ENCODE results near the gene SYT9. TPM values are rescaled to one million over a fixed set of nuclear protein-coding genes. Genes with fewer than 3 reads are reported as not detected.

SYT9 gene
- total and polyA plus RNA-seq, 2 donors (not counting 1 experiment from before 2014, with no cell fraction given) = not detected

DNA sequence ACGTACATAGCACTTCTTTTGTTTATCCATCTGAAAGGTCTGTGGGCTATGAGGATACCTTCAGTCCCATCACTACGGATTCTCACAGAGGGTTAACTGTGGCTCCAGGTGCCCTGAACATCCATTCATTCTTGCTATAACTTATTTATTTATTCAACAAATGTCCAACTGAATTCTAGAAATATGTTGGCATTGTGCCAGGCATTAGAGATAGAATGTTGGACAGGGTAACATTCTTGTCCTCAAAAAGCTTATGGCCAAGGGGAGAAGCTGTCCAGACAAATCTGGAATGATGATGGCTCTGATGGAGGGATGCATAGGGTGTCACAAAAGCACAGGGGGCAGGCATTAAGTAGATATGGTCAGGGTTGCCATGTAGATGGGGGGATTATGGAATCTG is 242.0 kb downstream of the SYT9 start:
- Histone ChIP-seq H3K27ac (ENCODE audit: low read length in 2 of 2) (no peak overlapping the region), H2AFZ (ENCODE audit: insufficient read depth, low read depth, low read length, poor library complexity, severe bottlenecking) (no peak overlapping the region), H3K79me2 (ENCODE audit: control insufficient read depth, insufficient read depth, low read length) (peaks cover 13% of the 10 kb centered on the region), H3K4me2 (replicated peaks; ENCODE audit: low read depth, low read length, poor library complexity, severe bottlenecking) (peak overlapping the region; percentile 10), H3K4me3 (ENCODE audit: control extremely low read depth in 1 of 5, extremely low read depth in 1 of 5, insufficient read depth in 1 of 5, low read depth in 2 of 5, low read length in 4 of 5) (no peak overlapping the region), H3K4me1 (ENCODE audit: control insufficient read depth in 2 of 2, insufficient read depth in 2 of 2, low read length in 2 of 2) (peaks cover 61 to 65% of the 10 kb centered on the region in 2 donors), H3K9ac (ENCODE audit: low read length) (no peak overlapping the region), H3K9me3 (ENCODE audit: control extremely low read depth in 1 of 3, control insufficient read depth in 2 of 3, insufficient read depth in 1 of 3, low read length in 2 of 3) (no peaks in the 10 kb centered on the region), H4K20me1 (ENCODE audit: control insufficient read depth, insufficient read depth, low read length, poor library complexity, severe bottlenecking) (no peaks in the 10 kb centered on the region), H3K36me3 (replicated peaks in 1 of 2; ENCODE audit: control extremely low read depth in 1 of 2, control insufficient read depth in 1 of 2, extremely low read depth in 1 of 2, insufficient read depth in 2 of 2, low read length in 1 of 2) (no peaks in the 10 kb centered on the region), H3K27me3 (replicated peaks in 1 of 4; ENCODE audit: control extremely low read depth in 1 of 4, control insufficient read depth in 3 of 4, insufficient read depth in 4 of 4, low read length in 3 of 4) (no peaks in the 10 kb centered on the region)
- CTCF ChIA-PET = interaction anchor here (0.8 to 1.8 kb wide), 7 partner anchors 12 to 171 kb away, joined by 3 to 8 read pairs (median 5); partner anchors contain the start of gene PPFIBP2
- no peak for ATAC-seq (ENCODE audit: low read depth)
- no peaks in the 10 kb centered on the region for H3K9me3 Mint-ChIP-seq (ENCODE audit: insufficient read depth)
- DNase-seq = no peak
- no peak overlapping the region for H3K4me3 Mint-ChIP-seq
- H3K27ac Mint-ChIP-seq = peak overlapping the region; percentile 54
- H3K27me3 Mint-ChIP-seq = no peaks in the 10 kb centered on the region
- WGBS (ENCODE audit: insufficient coverage) = 100% methylated on average over 1 of the region's 2 CpGs
- intact Hi-C loops (cut with micrococcal nuclease) = no loop called here
- TF ChIP-seq, protein P1, sequence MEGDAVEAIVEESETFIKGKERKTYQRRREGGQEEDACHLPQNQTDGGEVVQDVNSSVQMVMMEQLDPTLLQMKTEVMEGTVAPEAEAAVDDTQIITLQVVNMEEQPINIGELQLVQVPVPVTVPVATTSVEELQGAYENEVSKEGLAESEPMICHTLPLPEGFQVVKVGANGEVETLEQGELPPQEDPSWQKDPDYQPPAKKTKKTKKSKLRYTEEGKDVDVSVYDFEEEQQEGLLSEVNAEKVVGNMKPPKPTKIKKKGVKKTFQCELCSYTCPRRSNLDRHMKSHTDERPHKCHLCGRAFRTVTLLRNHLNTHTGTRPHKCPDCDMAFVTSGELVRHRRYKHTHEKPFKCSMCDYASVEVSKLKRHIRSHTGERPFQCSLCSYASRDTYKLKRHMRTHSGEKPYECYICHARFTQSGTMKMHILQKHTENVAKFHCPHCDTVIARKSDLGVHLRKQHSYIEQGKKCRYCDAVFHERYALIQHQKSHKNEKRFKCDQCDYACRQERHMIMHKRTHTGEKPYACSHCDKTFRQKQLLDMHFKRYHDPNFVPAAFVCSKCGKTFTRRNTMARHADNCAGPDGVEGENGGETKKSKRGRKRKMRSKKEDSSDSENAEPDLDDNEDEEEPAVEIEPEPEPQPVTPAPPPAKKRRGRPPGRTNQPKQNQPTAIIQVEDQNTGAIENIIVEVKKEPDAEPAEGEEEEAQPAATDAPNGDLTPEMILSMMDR (IDR thresholded peaks at IDR 0.05) = no peak
- no peak for TF ChIP-seq EZH2 (IDR thresholded peaks at IDR 0.05; ENCODE audit: borderline replicate concordance, insufficient read depth, low read depth, low read length, poor library complexity, severe bottlenecking)
- POLR2A ChIA-PET = no interaction called here
- peaks cover 61% of the 10 kb centered on the region for H3K4me1 Mint-ChIP-seq

DNA sequence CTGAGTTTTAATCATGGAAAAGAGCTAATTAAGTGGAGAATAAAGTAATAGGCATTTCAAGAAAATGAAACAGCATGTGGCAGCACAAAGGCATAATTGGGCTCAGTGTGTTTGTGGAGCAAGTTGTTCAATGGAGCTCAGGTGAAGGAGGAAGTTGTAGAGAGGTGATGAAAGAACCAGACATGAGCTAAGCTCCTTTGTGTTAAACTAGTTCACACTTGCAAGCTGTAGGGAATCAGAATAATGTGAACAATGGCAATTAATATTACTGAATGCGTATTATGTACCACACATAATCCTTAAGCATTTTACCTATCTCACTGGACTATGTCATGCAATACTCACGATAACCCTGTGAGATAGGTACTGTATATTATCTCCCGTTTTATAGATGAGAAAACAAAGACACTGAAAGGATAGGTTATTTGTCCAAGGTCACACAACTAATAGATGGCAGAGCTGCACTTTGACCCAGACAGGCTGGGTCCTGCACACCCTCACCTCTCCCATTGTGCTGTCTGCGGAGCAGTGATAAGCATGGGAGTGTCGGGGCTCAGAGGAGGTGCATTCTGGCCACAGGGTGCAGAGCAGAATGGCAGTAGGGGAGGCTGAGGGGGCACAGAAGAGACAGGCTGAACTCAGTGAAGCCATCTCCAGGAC is 242.5 kb downstream of the SYT9 start:
- no peak overlapping the region for H3K27ac ChIP-seq (ENCODE audit: low read length in 2 of 2)
- no peak overlapping the region for H3K9ac ChIP-seq (ENCODE audit: low read length)
- no peak overlapping the region for H3K4me3 Mint-ChIP-seq
- no peak for TF ChIP-seq EZH2 (IDR thresholded peaks at IDR 0.05; ENCODE audit: borderline replicate concordance, insufficient read depth, low read depth, low read length, poor library complexity, severe bottlenecking)
- TF ChIP-seq, protein P1 (IDR thresholded peaks at IDR 0.05) = no peak
- peak overlapping the region; percentile 54 for H3K27ac Mint-ChIP-seq
- no peaks in the 10 kb centered on the region for H3K9me3 ChIP-seq (ENCODE audit: control extremely low read depth in 1 of 3, control insufficient read depth in 2 of 3, insufficient read depth in 1 of 3, low read length in 2 of 3)
- H4K20me1 ChIP-seq (ENCODE audit: control insufficient read depth, insufficient read depth, low read length, poor library complexity, severe bottlenecking) = no peaks in the 10 kb centered on the region
- H3K4me2 ChIP-seq (replicated peaks; ENCODE audit: low read depth, low read length, poor library complexity, severe bottlenecking) = peak overlapping the region; percentile 10
- H3K4me1 Mint-ChIP-seq = peaks cover 65% of the 10 kb centered on the region
- ChIA-PET POLR2A (interaction anchor here (1.3 kb wide), 1 partner anchor 19 kb away, joined by 4 read pairs; no protein-coding TSS in a partner anchor), CTCF (interaction anchor here (0.8 to 1.8 kb wide), 7 partner anchors 12 to 171 kb away, joined by 3 to 8 read pairs (median 5); partner anchors contain the start of gene PPFIBP2)
- peaks cover 67 to 70% of the 10 kb centered on the region in 2 donors for H3K4me1 ChIP-seq (ENCODE audit: control insufficient read depth in 2 of 2, insufficient read depth in 2 of 2, low read length in 2 of 2)
- H3K9me3 Mint-ChIP-seq (ENCODE audit: insufficient read depth) = no peaks in the 10 kb centered on the region
- intact Hi-C loops (cut with micrococcal nuclease) = no loop called here
- no peaks in the 10 kb centered on the region for H3K36me3 ChIP-seq (replicated peaks in 1 of 2; ENCODE audit: control extremely low read depth in 1 of 2, control insufficient read depth in 1 of 2, extremely low read depth in 1 of 2, insufficient read depth in 2 of 2, low read length in 1 of 2)
- no peaks in the 10 kb centered on the region for H3K27me3 Mint-ChIP-seq
- no peaks in the 10 kb centered on the region for H3K27me3 ChIP-seq (replicated peaks in 1 of 4; ENCODE audit: control extremely low read depth in 1 of 4, control insufficient read depth in 3 of 4, insufficient read depth in 4 of 4, low read length in 3 of 4)
- DNase-seq (no peak), ATAC-seq (ENCODE audit: low read depth) (no peak)
- WGBS (ENCODE audit: insufficient coverage) = 100% methylated on average over 1 of the region's 5 CpGs
- peaks cover 13% of the 10 kb centered on the region for H3K79me2 ChIP-seq (ENCODE audit: control insufficient read depth, insufficient read depth, low read length)
- no peak overlapping the region for H2AFZ ChIP-seq (ENCODE audit: insufficient read depth, low read depth, low read length, poor library complexity, severe bottlenecking)
- H3K4me3 ChIP-seq (ENCODE audit: control extremely low read depth in 1 of 5, extremely low read depth in 1 of 5, insufficient read depth in 1 of 5, low read depth in 2 of 5, low read length in 4 of 5) = no peak overlapping the region

All from B cell (primary cell).